IgD-negative memory B cell (primary cell): ENCODE data around the gene ZNF148. TPM values are rescaled to one million over a fixed set of nuclear protein-coding genes. Genes with fewer than 3 reads are reported as not detected.
"Not testable (repeated sequence)": the region's sequence is repeated elsewhere in the genome, so short reads cannot be mapped to it uniquely, and the experiment has no call there.

Experiments used
- H3K27ac Mint-ChIP-seq, 3 donors: one replicate each; pipeline ENCODE4 v1.8.0; 2020 to 2022; ENCODE audit warnings: mild to moderate bottlenecking in 3 of 3, mixed read lengths in 3 of 3, moderate library complexity in 1 of 3
- H3K27me3 Mint-ChIP-seq: one replicate; pipeline ENCODE4 v1.8.0; 2021; ENCODE audit warnings: mixed read lengths
- H3K36me3 Mint-ChIP-seq: one replicate; pipeline ENCODE4 v1.8.0; 2020; ENCODE audit warnings: mild to moderate bottlenecking, mixed read lengths
- H3K4me1 Mint-ChIP-seq, 3 donors: one replicate each; pipeline ENCODE4 v1.8.0; 2020 to 2022; ENCODE audit warnings: mixed read lengths in 3 of 3, mild to moderate bottlenecking in 1 of 3
- H3K4me3 Mint-ChIP-seq, 4 donors: one replicate each; pipeline ENCODE4 v1.8.0; 2020 to 2022; ENCODE audit warnings: mild to moderate bottlenecking in 4 of 4, mixed read lengths in 4 of 4, moderate library complexity in 3 of 4
- H3K9me3 Mint-ChIP-seq, 3 donors: one replicate each; pipeline ENCODE4 v1.8.0; 2020 to 2021; ENCODE audit warnings: mixed read lengths in 3 of 3, mild to moderate bottlenecking in 1 of 3
- polyA plus RNA-seq: library from polyadenylated mRNA; unstranded; fragments of 300-500 nt; fragmentation: Illumina TruSeq; gene quantifications from one replicate; pipeline ENCODE4 v1.2.3, GENCODE V29; 2021

ZNF148 gene
- polyA plus RNA-seq, 1 donor from 2014 or later: 54.5 TPM

- H3K27ac Mint-ChIP-seq: peak overlapping the region; percentile 5 to 85 (median 78)
- no peaks in the 10 kb centered on the region for H3K9me3 Mint-ChIP-seq
- peak overlapping the region; percentile 86 to 95 (median 92) for H3K4me3 Mint-ChIP-seq
- no peaks in the 10 kb centered on the region for H3K27me3 Mint-ChIP-seq
- H3K4me1 Mint-ChIP-seq: peaks cover 37 to 73% (median 62%) of the 10 kb centered on the region in 3 donors
- peaks cover 3% of the 10 kb centered on the region for H3K36me3 Mint-ChIP-seq
These were observed 18.0 kb downstream of the ZNF148 start for GRCh38 chr3:125357032-125357658.

- peak overlapping the region; percentile 86 to 95 (median 92) for H3K4me3 Mint-ChIP-seq
- no peaks in the 10 kb centered on the region for H3K27me3 Mint-ChIP-seq
- no peaks in the 10 kb centered on the region for H3K9me3 Mint-ChIP-seq
- H3K27ac Mint-ChIP-seq: peak overlapping the region; percentile 5 to 85 (median 65)
- H3K4me1 Mint-ChIP-seq: peaks cover 40 to 75% (median 65%) of the 10 kb centered on the region in 3 donors
- H3K36me3 Mint-ChIP-seq: peaks cover 3% of the 10 kb centered on the region
These were observed 18.7 kb downstream of the ZNF148 start for GRCh38 chr3:125356140-125357026.

- Mint-ChIP-seq H3K27me3 (no peaks in the 10 kb centered on the region), H3K4me1 (peaks cover 50 to 78% (median 66%) of the 10 kb centered on the region in 3 donors), H3K9me3 (no peaks in the 10 kb centered on the region), H3K27ac (no peak overlapping the region), H3K36me3 (no peaks in the 10 kb centered on the region), H3K4me3 (no peak overlapping the region)
These were observed 21.5 kb downstream of the ZNF148 start for GRCh38 chr3:125353659-125354058.

- Mint-ChIP-seq H3K4me1 (peaks cover 51 to 76% (median 67%) of the 10 kb centered on the region in 3 donors), H3K27ac (peak overlapping the region in 1 of 3 donors; percentile 44), H3K9me3 (no peaks in the 10 kb centered on the region), H3K4me3 (peak overlapping the region in 1 of 4 donors; percentile 2), H3K36me3 (peaks cover 1% of the 10 kb centered on the region), H3K27me3 (no peaks in the 10 kb centered on the region)
These were observed 22.0 kb downstream of the ZNF148 start for GRCh38 chr3:125353128-125353527.

GRCh38 chr3:125351814-125352456, 23.2 kb downstream of the ZNF148 start:
- H3K9me3 Mint-ChIP-seq: no peaks in the 10 kb centered on the region
- H3K36me3 Mint-ChIP-seq: peaks cover 3% of the 10 kb centered on the region
- peak overlapping the region in 3 of 4 donors; percentile 0 to 59 (median 34) for H3K4me3 Mint-ChIP-seq
- H3K27ac Mint-ChIP-seq: peak overlapping the region in 1 of 3 donors; percentile 85
- H3K27me3 Mint-ChIP-seq: no peaks in the 10 kb centered on the region
- peaks cover 48 to 68% (median 64%) of the 10 kb centered on the region in 3 donors for H3K4me1 Mint-ChIP-seq

GRCh38 chr3:125351152-125351551, 24.0 kb downstream of the ZNF148 start:
- Mint-ChIP-seq H3K9me3 (no peaks in the 10 kb centered on the region), H3K27ac (peak overlapping the region in 2 of 3 donors; percentile 36 to 85), H3K4me3 (peak overlapping the region in 3 of 4 donors; percentile 44 to 89 (median 80)), H3K36me3 (peaks cover 5% of the 10 kb centered on the region), H3K4me1 (peaks cover 55 to 67% (median 61%) of the 10 kb centered on the region in 3 donors), H3K27me3 (no peaks in the 10 kb centered on the region)

- H3K27me3 Mint-ChIP-seq: no peaks in the 10 kb centered on the region
- H3K9me3 Mint-ChIP-seq: peaks cover 0 to 3% (median 2%) of the 10 kb centered on the region in 3 donors
- H3K36me3 Mint-ChIP-seq: peaks cover 5% of the 10 kb centered on the region
- peaks cover 52 to 62% (median 59%) of the 10 kb centered on the region in 3 donors for H3K4me1 Mint-ChIP-seq
- H3K4me3 Mint-ChIP-seq: peak overlapping the region in 3 of 4 donors; percentile 44 to 89 (median 80)
- H3K27ac Mint-ChIP-seq: peak overlapping the region; percentile 7 to 78 (median 36)
These were observed 24.5 kb downstream of the ZNF148 start for GRCh38 chr3:125350597-125350996.

GRCh38 chr3:125349556-125350165, 25.5 kb downstream of the ZNF148 start:
- Mint-ChIP-seq H3K9me3 (peaks cover under 1 to 10% (median 7%) of the 10 kb centered on the region in 3 donors), H3K27me3 (no peaks in the 10 kb centered on the region), H3K36me3 (peaks cover 8% of the 10 kb centered on the region), H3K4me3 (peak overlapping the region in 2 of 4 donors; percentile 61 to 67), H3K4me1 (peaks cover 50 to 61% (median 59%) of the 10 kb centered on the region in 3 donors), H3K27ac (peak overlapping the region in 1 of 3 donors; percentile 86)

- H3K4me1 Mint-ChIP-seq: peaks cover 50 to 65% (median 61%) of the 10 kb centered on the region in 3 donors
These were observed 26.1 kb downstream of the ZNF148 start for GRCh38 chr3:125349055-125349454.

GRCh38 chr3:125343367-125343766, 31.8 kb downstream of the ZNF148 start:
- Mint-ChIP-seq H3K4me1 (peaks cover 18 to 36% (median 29%) of the 10 kb centered on the region in 3 donors), H3K36me3 (peaks cover 13% of the 10 kb centered on the region), H3K9me3 (peaks cover 5 to 16% (median 15%) of the 10 kb centered on the region in 3 donors)
- not testable (repeated sequence) for H3K27ac Mint-ChIP-seq, H3K27me3 Mint-ChIP-seq, H3K4me3 Mint-ChIP-seq

More at GRCh38 chr3:125349055-125349454, 26.1 kb downstream of the ZNF148 start:
- Mint-ChIP-seq H3K4me3 (peak overlapping the region in 3 of 4 donors; percentile 21 to 67 (median 61)), H3K27me3 (no peaks in the 10 kb centered on the region), H3K9me3 (peaks cover 4 to 12% (median 10%) of the 10 kb centered on the region in 3 donors), H3K36me3 (peaks cover 10% of the 10 kb centered on the region), H3K27ac (peak overlapping the region in 2 of 3 donors; percentile 65 to 86)

- no peaks in the 10 kb centered on the region for H3K27me3 Mint-ChIP-seq
- peaks cover 13 to 34% (median 33%) of the 10 kb centered on the region in 3 donors for H3K4me1 Mint-ChIP-seq
- H3K4me3 Mint-ChIP-seq: no peak overlapping the region
- peaks cover 5 to 9% (median 8%) of the 10 kb centered on the region in 3 donors for H3K9me3 Mint-ChIP-seq
- H3K36me3 Mint-ChIP-seq: peaks cover 6% of the 10 kb centered on the region
- H3K27ac Mint-ChIP-seq: no peak overlapping the region
These were observed 35.0 kb downstream of the ZNF148 start for GRCh38 chr3:125340121-125340520.

- H3K36me3 Mint-ChIP-seq: peaks cover 8% of the 10 kb centered on the region
- H3K27me3 Mint-ChIP-seq: no peaks in the 10 kb centered on the region
- H3K4me3 Mint-ChIP-seq: no peak overlapping the region
- H3K4me1 Mint-ChIP-seq: peaks cover 16 to 33% (median 32%) of the 10 kb centered on the region in 3 donors
- H3K27ac Mint-ChIP-seq: no peak overlapping the region
- peaks cover 0 to 5% (median 0%) of the 10 kb centered on the region in 3 donors for H3K9me3 Mint-ChIP-seq
These were observed 37.6 kb downstream of the ZNF148 start for GRCh38 chr3:125337506-125337905.

- Mint-ChIP-seq H3K4me3 (peak overlapping the region in 1 of 4 donors; percentile 68), H3K27me3 (no peaks in the 10 kb centered on the region), H3K4me1 (peaks cover 13 to 28% (median 28%) of the 10 kb centered on the region in 3 donors), H3K27ac (no peak overlapping the region), H3K9me3 (peaks cover 0 to 2% (median 0%) of the 10 kb centered on the region in 3 donors), H3K36me3 (peaks cover 5% of the 10 kb centered on the region)
These were observed 40.2 kb downstream of the ZNF148 start for GRCh38 chr3:125334675-125335560.
